T follicular helper cell (primary cell): ENCODE results near the gene SPDYE17.
"Not testable (repeated sequence)": the region's sequence is repeated elsewhere in the genome, so short reads cannot be mapped to it uniquely, and the experiment has no call there.

ENCODE experiments used
- DNase-seq: peaks from one replicate; pipeline ENCODE4 v3.0.0-alpha.2; 2020; ENCODE audit warnings: low read depth
- total RNA-seq, 2 experiments: gene quantifications; one replicate each; lab custom pipeline; 2026; lab: John Stamatoyannopoulos, UW

Gene SPDYE17
- total RNA-seq: 0 reads per million in 2 experiments

DNA sequence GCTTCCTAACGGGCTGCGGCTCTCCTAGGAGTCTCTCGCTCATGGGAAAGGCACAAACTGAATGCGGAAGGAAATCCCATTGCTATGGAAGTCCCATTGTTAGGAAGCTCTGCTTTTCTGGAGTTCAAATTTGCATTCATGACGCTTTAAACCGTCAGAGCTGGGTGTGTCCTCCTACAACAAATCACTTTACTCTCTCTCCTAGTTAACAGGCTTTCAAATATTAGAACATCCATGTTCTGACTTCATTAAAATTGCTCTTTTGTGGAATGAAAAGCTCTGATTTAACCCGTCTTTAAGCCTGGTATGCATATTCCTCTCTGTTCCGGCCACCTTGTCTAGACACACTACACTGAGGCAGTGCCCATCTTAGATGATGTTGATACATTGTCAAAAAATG is at the start of gene SPDYE17:
Gene SPDYE17 (minus strand): TSS at position 101 of the 400 bp plus-strand sequence. CDS start 1,791 bp downstream, outside the sequence.
- not testable (repeated sequence) for DNase-seq

DNA sequence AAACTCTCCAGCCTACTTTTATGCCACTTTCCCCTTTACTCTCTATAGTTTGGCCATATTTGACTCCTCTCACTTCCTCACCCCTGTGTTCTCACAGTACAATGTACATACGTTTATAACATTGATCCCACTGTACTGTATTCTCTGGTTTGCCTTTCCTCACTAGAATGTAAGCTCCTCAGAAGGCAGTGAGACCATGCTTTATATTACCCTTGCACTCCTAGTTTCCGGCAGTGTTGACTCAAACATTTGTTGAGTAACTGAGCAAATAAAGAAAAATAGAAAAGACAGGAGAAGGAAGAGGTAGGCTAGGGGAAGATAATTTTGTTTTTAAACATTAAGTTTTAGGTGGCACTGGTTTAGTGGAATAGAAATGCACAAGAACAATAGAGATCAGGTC is 48.1 kb upstream of the SPDYE17 start:
- DNase-seq: not testable (repeated sequence)

DNA sequence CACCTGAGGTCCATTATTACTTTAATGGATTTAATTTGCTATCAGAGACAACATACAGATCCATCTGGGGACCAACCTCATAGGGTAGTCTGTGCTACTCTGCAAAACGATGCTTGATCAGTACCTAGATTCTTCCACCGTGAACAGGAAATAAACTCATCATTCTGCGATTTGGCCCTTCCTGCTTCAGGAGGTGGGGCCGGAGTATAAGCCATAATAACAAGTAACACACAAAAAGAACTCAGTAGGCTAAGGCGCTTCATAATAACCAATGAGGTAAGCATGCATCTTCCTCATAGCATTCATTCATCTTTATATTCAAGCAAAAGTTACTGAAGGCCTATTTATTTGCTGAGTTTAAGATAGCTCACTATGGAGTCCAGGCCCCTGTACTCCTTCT is 47.5 kb upstream of the SPDYE17 start:
- DNase-seq: not testable (repeated sequence)

GRCh38 chr7:77079112-77079511 is 47.0 kb upstream of the SPDYE17 start:
- DNase-seq: not testable (repeated sequence)

DNA sequence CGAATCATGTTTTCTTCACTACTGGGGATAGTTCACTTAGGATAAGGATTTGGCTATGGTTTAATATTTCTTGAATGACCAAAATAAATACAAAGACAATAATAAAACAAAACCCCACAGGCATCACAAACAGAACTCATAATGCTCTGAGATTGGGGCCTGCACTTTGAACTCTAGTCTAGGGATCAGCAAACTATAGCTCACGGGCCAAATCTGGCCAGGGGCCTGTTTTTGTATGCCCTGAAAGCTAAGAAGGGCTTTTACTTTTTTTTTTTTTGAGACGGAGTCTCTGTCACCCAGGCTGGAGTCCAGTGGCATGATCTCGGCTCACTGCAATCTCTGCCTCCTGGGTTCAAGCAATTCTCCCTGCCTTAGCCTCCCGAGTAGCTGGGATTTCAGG is 44.9 kb upstream of the SPDYE17 start:
- not testable (repeated sequence) for DNase-seq

- DNase-seq: not testable (repeated sequence)
Measured at GRCh38 chr7:77074786-77075396, 42.7 kb upstream of the SPDYE17 start.

DNA sequence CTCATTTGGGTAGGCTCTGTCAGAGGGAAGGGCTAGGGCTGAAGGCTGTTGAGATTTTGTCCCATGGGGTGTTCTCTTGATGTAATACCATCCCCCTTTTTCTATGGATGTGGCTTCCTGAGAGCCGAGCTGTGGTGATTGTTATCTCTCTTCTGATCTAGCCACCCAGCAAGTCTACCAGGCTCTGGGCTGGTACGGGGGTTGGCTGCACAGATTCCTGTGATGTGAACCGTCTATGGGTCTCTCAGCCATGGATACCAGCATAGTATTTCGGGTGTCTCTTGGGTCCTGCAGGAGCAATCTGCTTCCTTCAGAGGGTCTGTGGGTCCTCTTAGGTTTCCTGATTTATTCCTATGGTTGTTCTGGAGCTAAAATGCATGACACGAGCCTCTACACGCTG is 38.9 kb upstream of the SPDYE17 start:
- DNase-seq: not testable (repeated sequence)

DNA sequence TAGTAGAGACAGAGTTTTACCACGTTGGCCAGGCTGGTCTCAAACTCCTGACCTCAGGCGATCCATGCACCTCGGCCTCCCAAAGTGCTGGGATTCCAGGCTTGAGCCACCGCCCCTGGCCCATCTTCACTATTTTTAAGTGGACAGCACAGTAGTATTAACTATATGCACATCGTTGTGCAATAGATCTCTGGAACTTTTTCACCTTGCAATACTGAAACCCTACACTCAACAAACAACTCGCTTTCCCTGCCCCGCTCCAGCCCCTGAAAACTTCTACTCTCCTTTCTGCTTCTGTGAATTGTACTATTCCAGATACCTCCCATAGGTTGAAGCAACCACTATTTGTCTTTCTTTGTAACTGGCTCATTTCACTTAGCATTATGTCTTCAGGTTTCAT is 33.7 kb upstream of the SPDYE17 start:
- DNase-seq: not testable (repeated sequence)

GRCh38 chr7:77063732-77064131 is 31.6 kb upstream of the SPDYE17 start:
- DNase-seq: not testable (repeated sequence)

DNA sequence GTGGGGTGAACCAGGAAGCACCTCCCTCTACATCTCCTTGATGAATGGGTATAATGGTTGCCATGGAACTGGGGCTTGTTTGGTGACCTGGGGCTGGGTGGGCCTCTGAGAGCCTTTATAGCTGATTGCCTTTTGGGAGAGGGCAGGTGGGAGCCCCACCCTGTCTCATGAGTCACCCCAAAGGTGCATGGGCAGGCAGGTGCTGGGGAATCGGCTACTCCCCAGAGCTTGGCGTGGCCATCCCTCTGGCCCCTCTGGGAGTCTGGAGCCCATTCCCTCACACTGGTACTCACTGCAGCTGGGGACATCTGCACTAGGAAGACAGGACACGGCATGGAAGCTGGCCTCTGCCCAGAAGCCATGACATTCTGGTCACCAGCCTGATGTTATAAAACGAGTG is 30.4 kb upstream of the SPDYE17 start, which contains the start of gene SPDYE18:
Gene SPDYE18 (minus strand): TSS at position 2 of the 400 bp plus-strand sequence. CDS start 2,046 bp downstream, outside the sequence.
- DNase-seq: not testable (repeated sequence)

- DNase-seq: not testable (repeated sequence)
Measured at GRCh38 chr7:77026349-77026748, 5.8 kb downstream of the SPDYE17 start.

DNA sequence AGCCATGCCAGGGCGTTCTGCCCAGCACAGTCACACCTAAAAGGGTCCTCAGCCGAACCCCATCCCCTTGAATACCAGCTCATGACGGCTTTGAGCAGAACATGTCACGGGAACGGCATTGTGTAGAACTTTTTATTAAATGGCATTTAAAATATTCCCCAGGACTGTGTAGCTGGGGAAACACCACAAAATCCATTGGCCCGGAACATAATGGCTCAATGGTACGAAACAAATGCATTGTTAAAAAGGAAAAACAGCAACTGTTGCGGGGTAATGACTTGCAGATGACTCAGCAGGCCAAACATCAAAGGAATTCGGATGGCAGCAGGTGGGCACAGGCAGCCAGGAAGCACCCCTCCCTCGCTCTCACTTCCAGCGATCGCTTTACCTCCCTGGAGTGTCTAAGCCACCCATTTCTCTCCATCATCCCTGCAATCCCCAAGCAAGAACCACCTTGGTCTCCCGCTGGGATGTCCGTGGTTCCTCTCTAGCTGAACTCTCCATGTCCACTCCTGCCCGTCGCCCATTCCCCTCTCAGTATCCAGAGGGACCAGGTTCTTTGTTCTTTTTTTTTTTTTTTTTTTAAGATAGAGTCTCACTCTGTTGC is 22.0 kb downstream of the SPDYE17 start:
- DNase-seq: not testable (repeated sequence)

- DNase-seq: not testable (repeated sequence)
Measured at GRCh38 chr7:77008000-77008399, 24.2 kb downstream of the SPDYE17 start.

- DNase-seq: not testable (repeated sequence)
Measured at GRCh38 chr7:77006127-77007110, 25.7 kb downstream of the SPDYE17 start.

DNA sequence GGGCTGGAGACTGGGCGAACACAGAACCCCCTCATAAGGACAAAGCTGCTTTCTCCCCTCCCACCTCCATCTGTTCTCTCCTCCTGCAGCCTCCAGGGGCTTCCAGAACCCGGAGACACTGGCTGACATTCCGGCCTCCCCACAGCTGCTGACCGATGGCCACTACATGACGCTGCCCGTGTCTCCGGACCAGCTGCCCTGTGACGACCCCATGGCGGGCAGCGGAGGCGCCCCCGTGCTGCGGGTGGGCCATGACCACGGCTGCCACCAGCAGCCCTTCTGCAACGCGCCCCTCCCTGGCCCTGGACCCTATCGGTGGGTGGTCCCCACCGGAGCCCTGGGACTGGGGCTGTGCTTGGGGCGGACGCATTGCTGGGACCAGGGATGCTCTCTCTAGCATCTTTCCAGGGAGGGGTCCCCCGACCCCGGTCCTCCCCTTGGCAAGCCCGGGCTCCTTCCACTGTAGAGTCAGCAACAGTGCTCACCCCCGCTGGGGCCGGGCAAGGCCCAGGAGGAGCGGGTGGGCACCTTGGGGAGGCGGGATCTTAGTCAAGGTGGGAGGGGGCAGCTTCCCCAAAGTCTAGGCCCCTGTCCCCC is 26.6 kb downstream of the SPDYE17 start:
- not testable (repeated sequence) for DNase-seq

GRCh38 chr7:77004151-77004550 is 28.0 kb downstream of the SPDYE17 start:
- DNase-seq: not testable (repeated sequence)

DNA sequence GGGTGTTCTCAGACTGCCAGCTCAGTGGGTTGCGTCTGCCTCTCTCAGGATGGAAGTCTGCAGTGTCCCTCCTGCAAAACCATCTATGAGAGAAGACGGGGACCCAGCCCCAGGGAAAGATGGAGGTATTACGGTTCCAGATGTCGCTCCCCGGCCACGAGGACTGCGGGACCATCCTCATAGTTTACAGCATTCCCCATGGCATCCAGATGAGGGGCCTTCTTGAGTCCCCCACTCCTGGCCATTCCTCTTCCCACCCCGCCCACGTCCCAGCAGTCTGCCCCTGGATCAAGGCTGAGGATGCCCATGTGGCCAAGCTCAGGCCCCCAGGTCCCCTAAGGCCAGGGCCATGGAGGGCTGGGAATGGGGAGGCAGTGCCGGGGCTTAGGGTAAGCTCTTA is 28.9 kb downstream of the SPDYE17 start:
- DNase-seq: not testable (repeated sequence)

- not testable (repeated sequence) for DNase-seq
Measured at GRCh38 chr7:77002678-77003233, 29.4 kb downstream of the SPDYE17 start.

GRCh38 chr7:77002104-77002503 is 30.1 kb downstream of the SPDYE17 start:
- DNase-seq: not testable (repeated sequence)

- DNase-seq: not testable (repeated sequence)
Measured at GRCh38 chr7:76999474-77000107, 32.6 kb downstream of the SPDYE17 start.
